Uterus (tissue), 2 donors: Measurements from ENCODE around the gene FTH1.

ENCODE experiments used
- CTCF ChIP-seq, 4 experiments: fragments of 200-600 bp in 2 of 4; fragments of 450-650 bp in 2 of 4; sonication (generic) in 2 of 4; IDR thresholded peaks; one replicate each; pipeline ENCODE4 v1.5.1; 2016 to 2019; ENCODE audit warnings: antibody characterized with exemption in 4 of 4, mild to moderate bottlenecking in 2 of 4, moderate library complexity in 1 of 4
- POLR2A ChIP-seq, 2 donors: fragments of 450-650 bp; IDR thresholded peaks; one replicate each; pipeline ENCODE4 v1.6.1; 2016; ENCODE audit warnings: antibody characterized with exemption in 2 of 2, mild to moderate bottlenecking in 1 of 2, moderate library complexity in 1 of 2

DNA sequence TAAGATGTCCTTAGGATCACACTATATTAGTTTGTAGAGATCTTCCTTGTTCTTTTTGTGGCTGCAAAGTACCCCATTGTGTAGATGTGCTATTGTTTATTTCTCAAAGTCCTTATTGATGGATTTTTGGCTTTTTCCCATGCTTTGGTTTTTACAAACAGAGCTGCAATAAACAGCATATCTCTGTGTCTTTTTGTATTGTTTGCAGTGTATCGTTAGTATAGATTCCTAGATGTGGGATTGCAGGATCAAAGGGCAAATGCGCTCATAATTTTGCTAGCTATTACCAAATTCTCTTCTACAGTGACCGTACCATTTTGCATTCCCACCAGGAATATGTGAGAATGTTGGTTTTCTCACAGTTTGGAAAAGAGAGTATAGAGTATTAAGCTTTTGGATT, 27.5 kb upstream of the FTH1 start:
- TF ChIP-seq CTCF (IDR thresholded peaks at IDR 0.05) (no peak), POLR2A (IDR thresholded peaks at IDR 0.05) (no peak)
